Heart right ventricle (tissue), 16 donors: ENCODE data around the gene MERTK. TPM values are rescaled to one million over a fixed set of nuclear protein-coding genes. Genes with fewer than 3 reads are reported as not detected.
"Not testable (repeated sequence)": the region's sequence is repeated elsewhere in the genome, so short reads cannot be mapped to it uniquely, and the experiment has no call there.

ENCODE experiments used
- ATAC-seq, 8 donors: fragments of 200-7000 bp; cut with Tn5 transposase; one replicate each; pipeline ENCODE4 v1.9.1; 2020; ENCODE audit warnings: mild to moderate bottlenecking in 8 of 8, moderate library complexity in 8 of 8, moderate number of reproducible peaks in 1 of 8
- DNase-seq, 2 donors: peaks; one replicate each; pipeline ENCODE4 v3.0.0-alpha.2; 2020
- H3K27ac ChIP-seq, 10 donors: fragments of 200-600 bp; sonication (generic) in 2 of 10; one replicate each; pipeline versions ENCODE4 v1.5.0 to v1.8.0; 2020 to 2022; ENCODE audit warnings: mild to moderate bottlenecking in 3 of 10
- H3K27me3 ChIP-seq, 7 donors: fragments of 200-600 bp; one replicate each; pipeline ENCODE4 v1.8.0; 2021 to 2022; ENCODE audit warnings: mild to moderate bottlenecking in 2 of 7
- H3K36me3 ChIP-seq, 9 donors: fragments of 200-600 bp; sonication (generic) in 1 of 9; one replicate each; pipeline versions ENCODE4 v1.5.0 to v1.8.0; 2020 to 2022; ENCODE audit warnings: mild to moderate bottlenecking in 2 of 9
- H3K4me1 ChIP-seq, 9 donors: fragments of 200-600 bp; sonication (generic) in 1 of 9; one replicate each; pipeline versions ENCODE4 v1.5.0 to v1.8.0; 2020 to 2022; ENCODE audit warnings: mild to moderate bottlenecking in 4 of 9
- H3K4me3 ChIP-seq, 10 donors: fragments of 200-600 bp; sonication (generic) in 2 of 10; one replicate each; pipeline versions ENCODE4 v1.5.0 to v1.8.0; 2020 to 2022; ENCODE audit warnings: mild to moderate bottlenecking in 7 of 10, moderate library complexity in 2 of 10
- H3K9me3 ChIP-seq, 11 donors: fragments of 200-600 bp in 10 of 11; sonication (generic) in 2 of 11; one replicate each; pipeline versions ENCODE4 v1.5.0 to v1.8.0; 2013 to 2022; ENCODE audit warnings: mild to moderate bottlenecking in 2 of 11, control low read depth in 1 of 11, moderate library complexity in 1 of 11
- CTCF ChIP-seq, 9 donors: fragments of 200-600 bp; sonication (generic) in 2 of 9; IDR thresholded peaks; one replicate each; pipeline versions ENCODE4 v1.5.0 to v1.8.0; 2021 to 2022; ENCODE audit warnings: antibody characterized with exemption in 9 of 9, mild to moderate bottlenecking in 5 of 9, moderate library complexity in 1 of 9
- WGBS, 2 donors: extraction: QIAGEN DNeasy Blood & Tissue Kit; methylation state at CpG; one replicate each; pipeline ENCODE4 v1.1.7; 2013; ENCODE audit warnings: inconsistent platforms in 1 of 2; 5-methylcytosine and 5-hydroxymethylcytosine counted together
- intact Hi-C, 10 donors: fragments of 100-400 bp; cut with DNase I; formaldehyde crosslinking; loops; one replicate each; pipeline versions ENCODE4 v1.11.1 to v1.14.2; 2022
- polyA plus RNA-seq, 2 donors: library from polyadenylated mRNA; stranded (reverse); fragments of 200-250 nt; gene quantifications; one replicate each; pipeline ENCODE4 v1.2.3, GENCODE V29; 2013
- total RNA-seq, 10 donors: library from RNA; stranded (reverse); fragmentation: NEBNext Ultra II Directional in 3 of 10; extraction: Animal tissue kit (Norgen Biotek cat#: 25700) in 3 of 10; gene quantifications; one replicate each; pipeline versions ENCODE4 v1.2.1 to v1.2.4, GENCODE V29; 2021 to 2023
- donor health status: Arrhythmogenic right ventricular cardiomyopathy.
- donor health status: ischemic (EF 13 %, LVEDD 7.1; RV severe dilation, severe dysfunction).
- donor health status: healthy with polysubstance abuse.
- donor health status: DM: no; HTN: yes; CAD: no.
- donor health status: DM: no; HTN: no; CAD: no.
- donor health status: ischemic (EF 25% LVEDD 6.9; RV normal size, moderate dysfunction).
- donor health status: ischemic (EF 25% LVEDD 5.7; RV mildly dilated, moderate dysfunction).
- donor health status: healthy.
- donor health status: DM: yes; HTN: yes; CAD: no.
- donor health status: Ischemic cardiomyopathy.
- donor health status: ischemic (EF 35%, LVEDD 5.7; RV mildly dilated, moderate dysfunction).
- donor health status: nonischemic (EF 11% LVEDD 7.7; RV severe dilation, severe dysfunction).
- donor health status: DM: yes; HTN: yes; CAD: no.
- donor health status: PGD.
- donor health status: ischemic (EF 29% LVEDD 5.4; RV normal size, mild dysfunction).
- donor health status: nonischemic (EF 23%, LVEDD 6.1; RV moderate dilation, normal function).

Gene MERTK
- total and polyA plus RNA-seq, 12 donors: 2.3 to 8.9 (median 3.9) TPM

- WGBS, 2 donors: 91 to 96% methylated on average over 6 of the region's 6 CpGs
- no peak for ATAC-seq
- no peak overlapping the region for H3K27ac ChIP-seq
- no peaks in the 10 kb centered on the region for H3K9me3 ChIP-seq
- H3K4me1 ChIP-seq: peaks cover 0 to 17% (median 6%) of the 10 kb centered on the region in 9 donors
- H3K27me3 ChIP-seq: no peaks in the 10 kb centered on the region
- intact Hi-C loops: no loop called here
- no peak for TF ChIP-seq CTCF (IDR thresholded peaks at IDR 0.05)
- H3K36me3 ChIP-seq: peaks cover 0 to 53% (median 0%) of the 10 kb centered on the region in 9 donors
- H3K4me3 ChIP-seq: no peak overlapping the region
- no peak for DNase-seq
These were observed 32.0 kb downstream of the MERTK start for GRCh38 chr2:111930409-111930808.

DNA sequence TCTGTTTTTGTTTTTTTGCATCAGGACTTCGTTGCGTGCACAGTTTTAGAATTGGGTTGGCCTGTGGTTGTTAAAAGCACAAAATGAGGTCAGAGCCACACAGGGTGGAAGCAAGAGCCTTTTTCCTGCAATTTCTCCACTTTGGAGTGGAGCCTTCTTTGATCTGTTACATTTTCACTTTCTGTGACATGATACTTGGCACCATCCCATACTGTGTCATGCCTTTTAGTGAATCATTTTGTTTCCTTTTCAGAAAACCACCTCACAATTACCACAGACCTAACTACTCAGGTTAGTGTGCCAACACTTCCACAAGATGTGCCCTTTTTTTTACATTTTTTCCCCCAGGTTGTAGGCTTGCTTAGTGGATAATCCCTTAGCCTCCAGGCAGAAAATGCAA lies 32.5 kb downstream of the MERTK start:
- peaks cover 0 to 17% (median 6%) of the 10 kb centered on the region in 9 donors for H3K4me1 ChIP-seq
- WGBS, 2 donors: 79 to 92% methylated on average over 2 of the region's 2 CpGs
- H3K27ac ChIP-seq: no peak overlapping the region
- TF ChIP-seq CTCF (IDR thresholded peaks at IDR 0.05): no peak
- intact Hi-C loops: no loop called here
- no peak overlapping the region for H3K4me3 ChIP-seq
- peaks cover 0 to 53% (median 0%) of the 10 kb centered on the region in 9 donors for H3K36me3 ChIP-seq
- no peak for DNase-seq
- no peak for ATAC-seq
- no peaks in the 10 kb centered on the region for H3K9me3 ChIP-seq
- H3K27me3 ChIP-seq: no peaks in the 10 kb centered on the region

- DNase-seq (no peak), ATAC-seq (no peak)
- 82 to 84% methylated on average over 4 of the region's 4 CpGs for WGBS, 2 donors
- Histone ChIP-seq H3K4me3 (no peak overlapping the region), H3K4me1 (peaks cover 0 to 10% (median 0%) of the 10 kb centered on the region in 9 donors), H3K27me3 (no peaks in the 10 kb centered on the region), H3K27ac (no peak overlapping the region), H3K36me3 (peaks cover 0 to 55% (median 0%) of the 10 kb centered on the region in 9 donors), H3K9me3 (no peaks in the 10 kb centered on the region)
- TF ChIP-seq CTCF (IDR thresholded peaks at IDR 0.05): no peak
- intact Hi-C loops: no loop called here
These were observed 34.5 kb downstream of the MERTK start for GRCh38 chr2:111932841-111933291.

GRCh38 chr2:111933900-111934299 lies 35.5 kb downstream of the MERTK start:
- WGBS, 2 donors: 84 to 87% methylated on average over 4 of the region's 4 CpGs
- H3K36me3 ChIP-seq: peaks cover 0 to 55% (median 0%) of the 10 kb centered on the region in 9 donors
- H3K4me1 ChIP-seq, H3K9me3 ChIP-seq, DNase-seq, H3K27me3 ChIP-seq, H3K27ac ChIP-seq, H3K4me3 ChIP-seq, intact Hi-C loops, ATAC-seq: not testable (repeated sequence)

DNA sequence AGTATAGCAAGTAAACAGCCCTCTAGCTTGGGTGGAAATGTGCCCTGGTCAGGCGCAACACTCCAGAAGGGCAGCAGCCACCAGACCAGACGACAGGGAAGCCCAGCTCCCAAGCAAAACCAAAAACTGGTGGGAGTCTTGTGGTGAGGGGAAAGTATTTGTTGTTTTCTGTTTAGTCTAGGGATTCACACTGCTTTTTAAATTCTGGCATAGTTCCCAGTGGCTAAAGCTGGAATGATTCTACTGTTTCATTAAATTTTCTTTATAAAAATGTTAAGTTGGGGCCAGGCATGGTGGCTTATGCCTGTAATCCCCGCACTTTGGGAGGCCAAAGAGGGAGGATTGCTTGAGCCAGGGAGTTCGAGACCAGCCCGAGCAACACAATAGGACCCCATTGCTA lies 38.5 kb downstream of the MERTK start:
- Histone ChIP-seq H3K36me3 (peaks cover 0 to 34% (median 0%) of the 10 kb centered on the region in 9 donors), H3K9me3 (no peaks in the 10 kb centered on the region), H3K27ac (no peak overlapping the region), H3K4me1 (no peaks in the 10 kb centered on the region), H3K27me3 (no peaks in the 10 kb centered on the region), H3K4me3 (no peak overlapping the region)
- TF ChIP-seq CTCF (IDR thresholded peaks at IDR 0.05): no peak
- WGBS, 2 donors: 81 to 85% methylated on average over 5 of the region's 5 CpGs
- ATAC-seq: no peak
- intact Hi-C loops: no loop called here
- no peak for DNase-seq
